GM21447 (cell line): Measurements from ENCODE around the gene MDP1.

Source experiments
- ATAC-seq: cut with Tn5 transposase; IDR thresholded peaks from one replicate; pipeline ENCODE4 v1.9.1; 2021; ENCODE audit not compliant: unreplicated experiment

MDP1 gene

GRCh38 chr14:24215495-24216344, at the start of gene MDP1:
TSS of gene MDP1 (minus strand) at chr14:24216066. CDS start at chr14:24215955, 111 bp downstream.
- ATAC-seq: peak; percentile 63

- no peak for ATAC-seq
These were observed 48.4 kb upstream of the MDP1 start for GRCh38 chr14:24264298-24264697.

- ATAC-seq: no peak
These were observed 48.0 kb upstream of the MDP1 start for GRCh38 chr14:24263848-24264247.

GRCh38 chr14:24262821-24263733, 47.2 kb upstream of the MDP1 start, which contains the start of gene TGM1:
TSS of gene TGM1 (minus strand) at chr14:24263177. CDS start at chr14:24262352, 825 bp downstream.
- ATAC-seq: no peak

DNA sequence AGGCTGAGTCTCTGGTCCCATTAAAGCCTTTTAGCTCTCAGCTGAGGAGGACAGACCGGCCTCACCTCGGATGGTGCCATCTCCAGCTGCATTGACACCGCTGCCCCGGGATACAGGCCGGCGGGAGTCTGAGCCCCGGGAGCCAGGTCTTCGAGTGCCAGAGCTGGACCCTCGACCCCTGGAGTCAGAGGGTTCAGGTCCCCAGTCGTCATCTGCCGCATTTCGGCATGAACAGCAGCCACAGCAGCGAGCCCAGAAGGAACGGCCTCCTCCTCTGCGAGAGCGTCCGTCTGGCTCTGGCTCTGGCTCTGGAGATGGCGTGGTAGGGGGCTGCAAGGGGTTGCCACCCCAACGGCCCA, 46.1 kb upstream of the MDP1 start:
- ATAC-seq: no peak

GRCh38 chr14:24261256-24261968, 45.5 kb upstream of the MDP1 start:
- ATAC-seq: no peak

GRCh38 chr14:24260780-24261157, 44.9 kb upstream of the MDP1 start:
- no peak for ATAC-seq

- no peak for ATAC-seq
These were observed 44.3 kb upstream of the MDP1 start for GRCh38 chr14:24260026-24260779.

- no peak for ATAC-seq
These were observed 43.6 kb upstream of the MDP1 start for GRCh38 chr14:24259282-24260025.

DNA sequence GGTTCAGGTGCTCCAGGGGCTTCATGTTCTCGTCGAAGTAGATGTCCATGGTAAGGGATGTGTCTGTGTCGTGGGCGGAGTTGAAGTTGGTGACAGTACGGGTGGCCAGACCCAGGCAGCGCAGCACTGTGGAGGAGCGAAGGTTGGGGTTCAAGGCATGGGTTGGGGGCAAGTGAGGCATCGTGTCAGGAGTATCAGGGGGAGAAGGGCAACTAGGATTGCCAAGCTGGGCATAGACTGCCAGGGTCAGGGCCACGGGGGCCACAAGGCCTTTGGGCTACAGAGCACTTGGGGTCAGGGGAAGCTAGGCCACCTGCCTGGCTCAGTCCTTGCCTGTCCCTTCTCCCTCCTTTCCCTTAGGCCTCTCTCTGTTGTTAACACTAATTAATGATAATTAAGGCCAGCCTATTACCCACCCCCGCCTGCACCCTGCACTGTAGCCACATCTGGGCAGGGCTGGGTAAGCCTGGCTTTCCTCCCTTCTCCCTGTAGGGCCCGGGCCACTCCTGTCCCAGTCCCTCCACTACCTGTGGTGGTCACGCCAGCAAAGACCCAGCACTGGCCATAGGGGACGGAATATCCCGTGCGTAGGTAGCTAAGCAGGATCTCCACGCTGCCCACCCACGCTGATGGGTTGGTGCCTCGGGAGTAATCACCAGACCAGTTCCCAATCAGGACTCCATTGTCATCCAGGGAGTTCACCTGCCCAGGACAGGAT, 42.8 kb upstream of the MDP1 start:
- no peak for ATAC-seq

DNA sequence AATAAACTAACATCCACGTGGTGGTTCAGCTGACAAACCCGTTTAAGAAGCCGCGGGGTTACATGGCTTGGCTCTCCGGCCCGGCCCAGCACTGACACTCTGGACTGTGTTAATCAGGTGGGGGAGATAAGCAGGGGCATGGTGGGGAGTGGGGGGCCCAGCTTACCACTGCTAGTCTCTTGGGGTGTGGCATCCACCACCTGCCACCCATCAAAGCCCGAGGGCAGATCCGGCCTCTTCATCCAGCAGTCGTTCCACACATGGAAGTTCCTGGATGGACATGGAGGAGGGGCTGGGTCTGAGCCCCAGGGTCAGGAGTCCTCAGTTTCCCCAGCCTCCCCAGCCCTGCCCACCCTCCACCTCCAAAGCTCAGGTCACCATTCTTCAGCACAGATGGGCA, 42.3 kb upstream of the MDP1 start:
- no peak for ATAC-seq

DNA sequence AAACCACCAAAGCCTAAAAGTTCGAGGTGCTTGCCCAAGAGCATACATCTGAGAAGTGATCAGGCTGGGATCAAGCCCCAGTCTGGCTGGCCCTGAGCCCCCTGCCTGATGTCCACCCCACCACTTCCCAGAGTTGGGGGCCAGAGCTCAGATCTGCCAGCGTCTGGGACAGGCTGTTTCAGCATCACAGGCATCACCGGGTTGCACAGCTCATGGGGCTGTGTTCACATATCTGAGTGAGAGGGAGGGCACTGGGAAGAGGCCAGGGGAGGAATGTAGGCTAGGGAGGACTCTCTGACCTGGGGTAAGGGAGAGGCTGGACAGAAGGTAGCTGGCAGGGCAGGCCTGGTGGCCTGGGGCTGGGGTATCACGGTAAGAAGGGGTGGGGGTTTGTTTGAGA, 41.1 kb upstream of the MDP1 start:
- no peak for ATAC-seq

DNA sequence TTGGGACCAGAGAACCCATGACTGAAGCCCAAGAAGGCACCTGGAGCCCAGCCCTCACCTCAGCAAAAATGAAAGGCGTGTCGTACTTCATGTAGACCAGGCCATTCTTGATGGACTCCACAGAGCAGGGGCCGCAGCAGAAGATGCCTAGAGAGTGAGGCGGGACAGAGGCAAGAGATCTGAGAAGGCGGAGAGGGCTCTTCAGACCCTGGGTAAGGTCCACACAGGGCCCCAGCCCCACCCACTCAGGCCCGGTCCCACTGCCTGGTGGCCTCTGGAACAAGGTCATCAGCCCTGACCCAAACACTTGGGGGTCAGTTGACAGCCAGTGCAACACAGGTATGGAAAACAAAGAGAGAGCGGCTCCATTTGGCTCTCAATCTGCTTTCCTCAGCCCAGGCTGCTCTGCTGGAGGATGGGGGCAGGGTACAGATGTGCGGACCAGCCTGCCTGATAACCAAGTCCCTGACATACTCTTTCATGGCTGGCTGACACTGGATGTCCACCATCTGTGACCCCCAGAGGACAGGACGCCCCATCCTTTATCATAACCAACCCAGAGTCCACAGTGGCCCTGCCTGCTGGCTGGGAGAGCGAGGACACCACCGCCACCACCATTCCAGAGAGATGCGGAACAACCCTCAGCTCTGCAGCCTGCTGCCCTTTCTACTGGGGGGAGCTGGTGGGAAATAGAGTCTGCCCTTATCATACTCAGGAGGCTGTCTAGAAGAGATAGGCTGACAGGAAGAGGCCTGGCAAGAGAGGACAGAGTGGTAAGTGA, 40.3 kb upstream of the MDP1 start:
- ATAC-seq: no peak

- ATAC-seq: no peak
These were observed 39.6 kb upstream of the MDP1 start for GRCh38 chr14:24255438-24255837.

DNA sequence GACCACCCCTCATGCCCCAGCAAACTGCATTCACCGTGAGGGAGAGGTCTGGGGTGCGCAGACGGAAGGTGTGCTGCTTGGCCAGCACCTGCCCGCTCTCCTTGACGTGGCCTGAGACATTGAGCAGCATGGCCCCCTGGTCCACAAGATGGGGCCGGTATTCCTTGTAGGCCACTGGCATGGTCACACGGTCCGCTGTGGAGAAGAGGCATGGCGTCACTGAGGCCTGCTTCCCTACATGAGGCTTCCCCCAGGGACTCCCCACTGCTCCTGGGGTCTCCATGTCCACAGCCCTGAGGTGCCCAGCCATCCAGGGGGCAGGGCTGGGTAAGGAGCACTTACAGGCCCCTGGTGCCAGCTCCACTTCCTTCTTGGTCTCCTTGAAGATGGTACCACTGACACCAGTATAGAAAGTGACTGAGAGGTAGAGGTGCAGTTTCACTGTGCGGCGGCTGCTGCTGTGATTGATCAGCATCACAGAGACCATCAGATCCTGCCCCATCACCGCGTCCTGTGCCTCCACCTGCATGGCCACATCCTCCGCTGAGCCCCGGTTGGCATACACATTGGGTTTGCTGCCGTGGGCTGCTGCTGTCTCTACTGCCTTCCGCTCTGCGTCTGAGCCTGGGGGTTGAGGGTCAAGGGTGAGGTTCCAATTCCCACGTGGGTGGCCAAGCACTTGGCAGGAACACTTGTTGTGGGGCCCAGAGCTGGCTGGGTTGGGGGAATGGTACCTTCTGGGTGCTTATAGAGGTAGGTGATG, 38.9 kb upstream of the MDP1 start:
- ATAC-seq: no peak

- ATAC-seq: no peak
These were observed 38.1 kb upstream of the MDP1 start for GRCh38 chr14:24253936-24254335.

DNA sequence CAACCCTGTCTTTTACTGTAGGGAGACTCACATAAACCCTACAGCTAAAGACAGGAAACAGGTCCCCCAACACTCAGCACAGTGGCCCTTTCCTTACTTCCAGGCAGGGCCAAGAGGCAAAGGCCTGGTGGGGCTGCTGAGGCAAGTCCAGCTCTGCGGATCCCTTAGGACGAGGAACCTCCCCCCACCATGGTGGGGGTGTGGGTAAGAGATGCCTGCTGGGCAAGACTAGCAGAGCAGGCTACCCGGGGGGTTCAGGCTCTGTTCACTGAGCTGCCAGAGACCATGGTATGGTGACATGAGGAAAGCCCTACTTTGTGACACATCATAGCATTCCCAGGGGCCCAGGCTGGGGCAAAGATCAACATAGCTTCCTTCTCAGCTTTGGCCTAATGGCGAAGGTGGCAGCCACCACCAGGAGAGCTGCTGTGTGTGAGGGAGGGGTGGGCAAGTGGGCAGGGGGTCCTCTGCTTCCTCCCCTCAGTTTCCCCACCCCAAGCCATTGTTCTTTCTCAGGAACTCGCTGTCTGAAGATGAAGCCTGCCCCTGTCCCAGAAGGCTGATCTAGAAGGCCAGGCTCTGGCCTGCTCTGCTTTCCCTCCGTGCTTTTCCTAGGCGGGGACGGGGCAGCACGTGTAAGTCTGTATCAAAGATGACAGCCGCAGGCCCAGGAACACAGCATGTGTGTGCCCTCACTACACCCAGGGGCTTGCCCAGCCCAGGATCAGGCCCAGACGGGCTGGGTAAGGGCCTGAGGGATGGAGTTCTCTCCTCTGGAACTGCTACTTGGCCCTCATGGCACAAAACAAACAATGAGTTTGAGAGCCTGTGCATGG, 36.6 kb upstream of the MDP1 start:
- no peak for ATAC-seq
